NCI-H524 treated with DMSO at 0.1 percent for 48 hours (cell line): ENCODE results near the gene BLOC1S5.
A peak's percentile ranks its signal among the peaks of the same experiment; 100 is the strongest.

Experiments
- DNase-seq: peaks from one replicate; lab custom pipeline; 2025; lab: John Stamatoyannopoulos, UW

The BLOC1S5 gene, protein sequence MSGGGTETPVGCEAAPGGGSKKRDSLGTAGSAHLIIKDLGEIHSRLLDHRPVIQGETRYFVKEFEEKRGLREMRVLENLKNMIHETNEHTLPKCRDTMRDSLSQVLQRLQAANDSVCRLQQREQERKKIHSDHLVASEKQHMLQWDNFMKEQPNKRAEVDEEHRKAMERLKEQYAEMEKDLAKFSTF

GRCh38 chr6:8063761-8064637 lies at the start of gene BLOC1S5:
Gene BLOC1S5 (minus strand): TSS chr6:8064389. CDS start chr6:8064376, 13 bp downstream.
- DNase-seq: peak; percentile 91

- DNase-seq: no peak
Measured at GRCh38 chr6:8113131-8113654, 49.0 kb upstream of the BLOC1S5 start.

- no peak for DNase-seq
Measured at GRCh38 chr6:8110725-8111124, 46.5 kb upstream of the BLOC1S5 start.

DNA sequence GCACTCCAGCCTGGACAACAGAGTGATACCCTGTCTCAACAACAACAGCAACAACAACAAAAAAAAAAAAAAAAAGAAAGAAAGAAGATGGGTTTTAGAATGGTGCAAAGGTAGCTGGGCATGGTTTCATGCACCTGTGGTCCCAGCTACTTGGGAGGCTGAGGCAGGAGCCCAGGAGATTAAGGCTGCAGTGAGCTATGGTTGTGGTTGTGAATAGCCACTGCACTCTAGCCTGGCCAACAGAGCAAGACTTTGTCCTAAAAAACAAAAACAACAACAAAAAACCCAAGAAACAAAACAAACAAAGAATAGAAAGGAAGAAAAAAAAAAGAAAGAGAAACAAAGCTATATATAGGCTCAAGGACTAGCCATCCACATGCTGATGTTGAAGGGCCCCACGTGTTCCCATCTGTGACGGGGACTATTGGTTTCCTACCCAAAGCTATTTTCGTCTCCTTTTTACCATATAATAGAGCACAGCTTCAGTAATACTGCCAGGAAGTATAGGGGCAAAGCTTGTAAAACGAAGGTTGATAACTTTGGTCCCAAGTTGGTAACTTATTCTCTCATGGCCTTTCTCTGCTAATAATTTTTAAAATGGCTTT lies 46.0 kb upstream of the BLOC1S5 start:
- no peak for DNase-seq

DNA sequence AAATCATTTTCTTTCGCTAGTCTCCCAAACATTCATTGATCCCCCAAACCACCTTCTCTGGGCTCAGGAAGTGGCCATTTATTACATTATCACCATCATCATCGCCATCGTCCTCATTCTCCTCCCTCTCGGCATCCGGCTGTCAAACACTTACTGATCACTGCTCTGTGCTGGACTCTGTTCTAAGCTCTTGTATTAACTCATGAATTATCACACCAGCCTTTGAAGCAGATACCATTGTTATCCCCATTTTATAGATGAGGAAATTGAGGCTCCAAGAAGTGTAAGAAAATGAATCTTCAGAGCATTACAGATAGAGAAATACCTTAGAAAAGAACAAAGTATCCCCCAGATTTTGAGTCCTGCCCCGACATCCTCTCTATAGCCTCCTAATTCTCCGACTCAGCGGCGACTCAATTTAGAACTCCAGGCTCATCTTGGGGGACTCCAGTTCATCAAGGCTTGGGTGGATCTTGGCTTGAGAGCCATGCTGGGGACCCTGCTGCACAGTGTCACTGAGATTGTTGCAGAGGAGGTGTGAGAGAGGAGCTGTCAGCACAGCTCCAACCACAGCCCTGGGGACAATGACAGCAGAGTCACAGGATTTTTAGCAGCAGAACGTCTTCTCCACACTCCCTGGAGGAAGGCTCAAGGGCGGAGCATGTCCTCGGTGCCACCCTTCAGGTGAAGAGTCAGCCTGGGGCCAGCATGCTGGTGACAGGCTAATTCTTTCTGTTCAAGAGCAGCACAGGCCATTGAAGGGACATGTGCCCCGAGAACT lies 44.8 kb upstream of the BLOC1S5 start:
- DNase-seq: no peak

GRCh38 chr6:8108031-8108660 lies 44.0 kb upstream of the BLOC1S5 start:
- no peak for DNase-seq

DNA sequence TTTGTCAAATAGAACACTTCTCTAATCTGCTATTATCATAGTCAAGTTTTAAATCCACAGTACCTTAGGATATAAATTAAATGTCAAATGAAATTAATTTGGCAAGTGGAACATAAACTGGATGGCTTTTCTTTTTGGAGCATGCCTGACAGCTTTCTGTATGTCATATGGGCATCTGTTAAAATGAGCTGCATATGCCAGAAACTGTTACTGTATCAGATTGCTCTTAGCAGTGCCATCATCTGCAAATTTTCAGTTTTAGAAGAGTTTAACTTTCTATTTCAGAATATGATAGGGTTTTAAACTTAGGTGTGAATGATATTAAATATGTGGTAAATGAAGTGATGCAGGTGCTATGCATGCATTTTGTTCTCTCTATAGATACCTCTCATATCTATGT lies 41.6 kb upstream of the BLOC1S5 start:
- no peak for DNase-seq

DNA sequence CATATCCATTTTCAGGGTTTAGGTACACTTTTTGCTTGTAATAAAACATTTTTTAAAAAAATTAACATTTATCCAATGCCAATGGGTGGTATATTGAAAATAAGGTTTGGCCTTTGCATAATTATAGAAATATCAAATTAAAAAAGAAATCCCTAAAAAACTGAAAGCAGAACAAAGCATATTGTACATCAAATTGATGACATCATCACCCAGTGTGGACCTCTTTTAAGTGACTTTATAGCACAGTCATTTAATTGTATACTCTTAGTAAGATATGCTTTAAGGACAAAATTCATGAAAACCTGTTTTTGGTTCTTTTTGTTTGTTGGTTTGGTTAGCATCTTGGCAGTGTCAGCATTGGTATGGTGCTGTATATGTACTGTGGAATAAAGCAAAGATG lies 39.5 kb upstream of the BLOC1S5 start:
- no peak for DNase-seq

DNA sequence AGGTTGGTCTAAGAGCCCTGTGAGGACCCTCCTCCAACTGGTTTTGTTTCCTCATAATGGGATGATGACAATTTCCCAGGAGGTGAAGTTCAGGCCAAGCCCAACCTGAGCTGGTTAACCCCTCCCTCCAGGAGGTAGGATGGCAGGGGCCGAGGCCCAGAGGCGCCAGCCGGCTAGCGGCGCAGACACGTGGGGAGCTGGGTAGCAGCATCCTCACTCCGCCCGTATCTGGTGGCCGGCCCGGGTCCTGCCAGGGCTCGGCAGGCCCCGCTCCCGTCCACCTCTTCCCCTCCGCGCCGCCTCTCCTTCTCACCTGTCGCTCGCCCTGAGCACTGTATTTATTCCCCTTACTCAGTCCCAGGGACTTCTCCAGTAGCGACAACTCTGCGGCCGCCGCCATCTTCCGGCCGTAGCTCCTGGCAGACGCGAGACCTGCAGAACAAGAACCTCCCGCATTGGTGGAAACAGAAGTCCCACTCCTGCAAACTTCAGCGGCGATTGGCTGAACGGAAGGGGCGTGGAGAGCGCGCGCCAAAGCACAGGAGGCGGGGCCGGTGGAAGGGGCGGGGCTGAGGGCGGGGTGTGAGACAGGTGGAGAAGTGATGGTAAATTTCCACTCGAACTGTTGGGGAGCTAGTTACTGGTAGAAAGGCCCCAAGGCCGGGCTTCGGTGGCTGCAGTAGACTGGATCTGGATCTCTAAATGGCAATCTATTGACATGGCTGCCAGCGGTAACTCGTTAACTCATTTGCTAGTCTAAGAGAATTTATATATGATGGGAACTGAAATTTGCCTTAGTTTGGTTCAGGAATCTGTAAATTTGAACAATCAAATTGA lies 38.2 kb upstream of the BLOC1S5 start, which contains the start of gene EEF1E1:
Gene EEF1E1 (minus strand): TSS at position 427 of the 837 bp plus-strand sequence. CDS start 27 bp downstream, at position 400.
- DNase-seq: peak; percentile 80

- no peak for DNase-seq
Measured at GRCh38 chr6:8100159-8100854, 36.1 kb upstream of the BLOC1S5 start.

DNA sequence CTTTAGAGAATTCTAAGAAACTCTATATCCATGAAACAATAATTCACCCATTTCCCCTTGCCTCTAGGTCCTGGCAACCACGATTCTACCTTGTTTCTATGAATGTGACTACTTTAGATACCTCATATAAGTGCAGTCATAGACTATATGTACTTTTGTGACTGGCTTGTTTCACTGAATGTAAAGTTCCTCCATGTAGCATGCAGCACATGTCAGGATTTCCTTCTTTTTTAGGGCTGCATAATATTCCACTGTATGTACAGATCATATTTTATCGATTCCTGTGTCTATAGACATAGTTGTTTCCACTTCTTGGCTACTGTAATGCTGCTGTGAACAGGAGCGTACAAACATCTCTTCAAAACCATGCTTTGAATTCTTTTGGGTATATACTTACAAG lies 26.5 kb upstream of the BLOC1S5 start:
- DNase-seq: no peak

DNA sequence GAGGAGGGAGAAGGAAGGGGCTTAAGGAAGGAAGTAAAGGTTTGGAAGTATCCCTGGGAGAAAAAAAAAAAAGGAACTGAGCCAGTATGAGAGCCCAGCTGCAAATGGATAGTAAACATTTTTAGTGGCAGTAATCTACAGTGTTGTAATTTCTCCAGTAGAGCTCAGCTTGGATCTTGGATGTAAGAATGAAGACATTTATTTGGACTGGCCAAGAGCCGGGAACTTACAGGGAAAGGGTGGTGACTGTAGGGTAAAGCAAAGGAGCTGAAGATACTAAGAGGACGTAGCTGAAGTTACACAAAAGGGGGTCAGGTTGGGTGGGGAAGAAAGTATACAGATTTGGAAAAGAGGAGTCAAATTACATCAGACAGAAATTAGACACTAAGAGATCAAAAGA lies 24.7 kb upstream of the BLOC1S5 start:
- DNase-seq: no peak

DNA sequence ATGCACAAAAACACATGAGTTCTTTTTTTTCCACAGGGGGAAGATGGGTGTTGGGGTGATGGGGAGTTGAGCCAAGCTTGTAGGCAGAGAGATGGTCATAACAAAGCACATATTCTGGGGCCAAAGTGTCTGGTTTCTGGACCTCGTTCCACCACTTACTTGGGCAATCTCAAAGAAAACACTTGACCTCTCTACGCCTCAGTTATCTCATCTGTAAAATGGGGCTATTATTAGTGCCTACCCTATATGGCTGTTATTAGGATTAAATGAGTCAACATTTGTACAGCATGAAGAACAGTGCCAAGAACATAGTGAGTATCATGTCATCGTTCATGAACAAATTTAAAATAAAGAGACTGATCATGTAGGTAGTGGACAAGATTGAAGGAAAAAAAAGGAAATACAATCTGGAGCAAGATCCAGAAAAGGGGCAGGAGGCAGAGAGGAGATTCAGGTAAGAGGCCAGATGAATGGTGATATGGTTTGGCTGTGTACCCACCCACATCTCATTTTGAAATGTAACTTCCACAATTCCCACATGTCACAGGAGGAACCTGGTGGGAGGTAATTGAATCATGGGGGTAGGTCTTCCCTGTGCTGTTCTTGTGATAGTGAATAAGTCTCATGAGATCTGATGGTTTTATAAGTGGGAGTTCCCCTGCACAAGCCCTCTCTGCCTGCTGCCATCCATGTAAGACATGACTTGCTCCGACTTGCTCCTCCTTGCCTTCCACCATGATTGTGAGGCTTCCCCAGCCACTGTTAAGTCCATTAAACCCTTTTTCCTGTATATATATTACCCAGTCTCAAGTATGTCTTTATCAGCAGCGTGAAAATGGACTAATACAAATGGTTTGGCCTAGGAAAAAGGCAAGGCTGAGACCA lies 23.9 kb upstream of the BLOC1S5 start:
- no peak for DNase-seq

DNA sequence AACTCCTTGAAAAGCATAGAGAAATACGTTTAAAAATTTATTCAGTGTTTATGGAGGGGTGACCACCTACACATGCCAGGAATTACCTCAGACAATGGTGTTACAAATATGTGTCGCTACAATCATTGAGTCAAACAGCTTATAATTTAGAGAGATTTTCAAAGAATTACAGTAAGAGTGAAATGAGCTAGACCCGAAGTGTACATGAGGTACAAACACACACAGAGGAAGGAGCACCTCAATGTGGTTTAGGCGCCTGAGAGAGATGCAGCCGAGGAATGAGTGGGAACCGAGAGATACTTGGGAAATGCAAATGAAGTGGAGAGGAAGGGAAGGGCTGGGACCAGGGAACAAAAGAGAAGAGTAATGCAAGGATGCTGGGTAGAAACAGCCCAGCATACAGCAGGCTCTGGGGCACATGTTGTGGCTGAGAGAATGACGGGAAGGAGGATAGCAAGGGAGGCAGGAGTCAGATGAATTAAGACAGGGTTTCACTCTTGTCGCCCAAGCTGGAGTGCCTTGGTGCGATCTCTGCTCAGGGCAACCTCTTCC lies 22.6 kb upstream of the BLOC1S5 start:
- DNase-seq: no peak

DNA sequence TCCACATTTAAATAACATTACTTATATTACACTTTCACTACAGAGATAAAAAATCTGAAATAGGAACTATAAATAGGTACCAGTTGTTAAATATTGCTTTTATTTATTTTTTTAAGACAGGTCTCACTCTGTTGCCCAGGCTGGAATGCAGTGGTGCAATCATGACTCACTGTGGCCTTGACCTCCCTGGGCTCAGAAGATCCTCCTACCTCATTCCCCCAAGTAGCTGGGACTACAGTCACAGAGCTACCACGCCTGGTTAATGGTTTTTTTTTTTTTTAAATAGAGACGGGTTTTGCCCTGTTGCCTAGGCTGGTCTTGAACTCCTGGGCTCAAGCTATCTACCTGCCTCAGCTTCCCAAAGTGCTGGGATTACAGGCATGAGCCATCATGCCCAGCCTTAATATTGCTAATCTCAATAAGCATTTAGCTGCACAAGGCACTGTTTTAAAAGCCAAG lies 20.9 kb upstream of the BLOC1S5 start:
- DNase-seq: no peak

- DNase-seq: no peak
Measured at GRCh38 chr6:8084586-8084985, 20.4 kb upstream of the BLOC1S5 start.

- DNase-seq: no peak
Measured at GRCh38 chr6:8082954-8083858, 19.0 kb upstream of the BLOC1S5 start.
